GM21737 (cell line): ENCODE measurements around the gene SNTG2.

ENCODE experiments used
- ATAC-seq: cut with Tn5 transposase; IDR thresholded peaks from one replicate; pipeline ENCODE4 v1.9.1; 2021; ENCODE audit warnings: mild to moderate bottlenecking, moderate library complexity; ENCODE audit not compliant: unreplicated experiment

Gene SNTG2

DNA sequence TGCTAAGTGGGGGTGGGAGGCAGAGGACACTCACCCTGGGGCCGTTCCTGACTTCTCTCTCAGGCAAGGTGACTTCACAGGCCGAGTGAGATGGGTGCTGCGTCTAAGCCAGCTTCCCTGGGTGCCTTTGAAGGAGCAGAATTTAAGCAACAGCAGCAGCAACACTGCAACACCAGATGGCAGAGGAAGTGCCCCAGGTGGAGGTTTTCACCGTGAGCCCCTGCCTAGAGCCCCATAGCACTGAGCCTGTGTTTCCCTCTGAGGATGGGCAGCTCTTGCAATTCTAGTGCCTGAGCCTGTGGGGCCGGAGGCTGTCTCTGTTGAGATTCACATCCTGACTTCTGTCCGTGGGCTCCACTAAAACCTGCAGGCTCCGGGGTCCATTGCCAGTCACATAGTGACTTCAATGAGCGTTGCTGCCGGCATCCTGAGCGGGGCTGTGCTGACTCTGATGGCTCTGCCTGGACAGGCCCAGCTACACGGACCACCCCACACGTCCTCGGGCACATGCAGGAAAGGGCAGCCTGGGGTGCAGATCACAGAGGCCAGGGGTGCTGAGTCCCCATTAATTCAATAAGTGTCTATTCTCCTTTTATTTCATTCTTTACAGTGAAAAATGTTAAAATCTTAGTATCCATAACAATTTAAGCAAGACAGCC lies 218.8 kb downstream of the SNTG2 start:
- no peak for ATAC-seq

DNA sequence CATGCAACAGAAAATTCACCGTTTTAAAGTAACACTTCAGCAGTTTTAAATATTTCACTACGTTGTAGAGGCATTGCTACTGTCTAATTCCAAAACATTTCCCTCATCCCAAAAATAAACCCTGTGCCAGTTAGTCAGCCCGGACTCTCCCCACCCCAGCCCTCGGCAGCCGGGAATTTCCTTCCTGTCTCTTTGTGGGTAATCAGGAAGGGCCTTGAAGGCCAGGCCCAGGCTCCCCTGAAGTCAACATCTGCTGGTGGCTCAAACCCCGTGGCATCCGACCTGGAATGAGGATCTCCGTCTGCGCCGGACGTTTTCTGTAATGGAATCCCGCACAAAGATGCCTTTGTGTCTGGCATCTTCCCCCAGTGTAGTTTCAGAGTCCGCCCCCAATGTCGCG lies 219.6 kb downstream of the SNTG2 start:
- no peak for ATAC-seq

DNA sequence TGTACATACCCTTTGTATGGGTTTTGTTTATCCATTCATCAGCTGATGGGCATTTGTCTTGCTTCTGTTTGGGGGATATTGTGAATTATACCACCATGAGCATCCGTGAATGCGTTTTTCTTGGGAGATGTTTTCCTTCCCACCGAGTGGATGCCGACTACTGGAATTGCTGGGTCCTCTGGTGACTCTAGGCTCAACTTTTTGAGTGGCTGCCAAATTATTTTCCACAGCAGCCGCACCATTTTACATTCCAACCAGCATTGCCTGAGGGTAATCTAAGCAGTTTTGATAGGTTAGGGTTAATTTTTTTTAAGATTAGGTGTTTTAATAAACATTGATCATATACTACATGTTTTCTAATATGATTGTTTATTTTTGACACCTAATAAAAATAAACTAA lies 220.1 kb downstream of the SNTG2 start:
- ATAC-seq, result no peak

DNA sequence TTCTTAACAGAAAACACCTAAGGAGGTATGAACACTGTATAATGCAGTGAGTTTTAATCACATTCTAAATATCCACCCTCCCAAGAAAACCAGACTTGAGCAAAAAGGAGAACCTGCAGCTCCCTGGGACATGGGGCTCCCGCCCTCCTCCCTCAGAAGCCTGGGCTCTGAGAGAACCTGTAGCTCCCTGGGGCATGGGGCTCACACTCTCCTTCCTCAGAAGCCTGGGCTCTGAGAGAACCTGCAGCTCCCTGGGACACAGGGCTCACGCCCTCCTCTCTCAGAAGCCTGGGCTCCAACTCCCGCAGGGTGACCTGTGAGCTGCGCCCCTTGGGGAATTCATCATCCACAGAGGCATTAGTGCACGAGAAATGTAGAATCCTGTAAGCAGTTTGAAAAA lies 222.9 kb downstream of the SNTG2 start:
- ATAC-seq, result no peak

DNA sequence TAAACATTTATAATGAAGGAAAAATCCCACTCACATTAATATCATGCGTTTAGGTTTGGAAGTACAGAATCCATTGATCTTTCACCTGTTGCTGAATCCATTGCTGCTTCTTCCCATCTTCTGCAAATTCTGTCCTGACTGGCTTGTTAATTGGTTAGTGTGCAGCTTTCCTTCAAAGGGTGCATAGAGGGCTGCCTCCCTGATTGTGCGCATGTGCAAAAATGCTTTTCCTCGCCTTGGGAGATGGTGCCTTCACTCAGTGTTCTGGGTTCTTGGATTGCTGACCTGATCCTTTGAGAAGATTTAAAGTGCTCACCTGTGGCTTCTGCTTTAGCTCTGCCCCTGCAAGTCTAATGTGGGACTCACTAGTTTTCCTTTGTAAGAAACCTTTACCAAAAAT lies 231.2 kb downstream of the SNTG2 start:
- no peak for ATAC-seq

DNA sequence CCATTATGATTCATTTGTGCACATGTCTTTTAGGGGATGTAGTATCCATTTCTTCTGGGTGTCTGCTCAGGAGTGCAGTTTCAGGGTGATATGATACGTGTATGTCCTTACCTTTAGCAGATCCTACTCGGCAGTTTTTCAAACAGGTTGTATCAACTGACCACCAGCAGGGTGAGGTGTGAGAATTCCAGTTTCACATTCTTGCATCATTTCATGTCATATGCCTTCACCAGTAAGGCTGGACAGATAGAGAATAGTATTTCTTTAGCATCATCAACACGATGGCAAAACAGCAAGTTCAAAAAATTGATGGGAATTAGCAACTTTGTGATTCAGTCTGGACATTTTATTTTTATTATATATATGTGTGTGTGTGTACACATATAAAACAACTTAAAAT lies 232.7 kb downstream of the SNTG2 start:
- no peak for ATAC-seq

DNA sequence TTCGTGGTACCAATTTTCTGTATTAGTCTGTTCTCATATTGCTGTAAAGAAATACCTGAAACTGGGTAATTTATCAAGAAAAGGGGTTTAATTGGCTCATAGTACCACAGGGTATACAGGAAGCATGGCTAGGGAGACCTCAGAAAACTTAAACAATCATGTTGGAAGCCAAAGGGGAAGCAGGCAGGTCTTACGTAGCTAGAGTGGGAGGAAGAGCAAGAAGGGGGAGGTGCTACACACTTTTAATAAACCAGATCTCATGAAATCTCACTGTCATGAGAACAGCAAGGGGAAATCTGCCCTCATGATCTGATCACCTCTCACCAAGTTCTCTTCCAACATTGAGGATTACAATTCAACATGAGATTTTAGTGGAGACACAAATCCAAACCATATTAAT lies 235.8 kb downstream of the SNTG2 start:
- no peak for ATAC-seq

DNA sequence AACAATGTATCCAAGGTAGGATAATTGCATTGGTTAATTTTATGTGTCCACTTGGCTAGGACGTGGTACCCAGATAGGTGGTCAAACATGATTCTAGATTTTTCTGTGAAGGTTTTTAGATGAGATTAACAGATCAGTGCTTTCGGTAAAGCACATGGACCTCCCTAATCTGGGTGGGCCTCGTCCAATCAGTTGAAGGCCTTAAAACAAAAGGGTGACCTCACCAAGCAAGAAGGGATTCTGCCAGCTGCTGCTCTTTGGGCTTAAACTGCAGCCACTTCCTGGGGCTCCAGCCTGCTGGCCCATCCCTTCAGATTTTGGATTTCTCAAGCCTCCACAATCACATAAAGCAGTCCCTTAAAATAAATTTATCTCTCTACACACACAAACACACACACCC lies 236.5 kb downstream of the SNTG2 start:
- no peak for ATAC-seq

DNA sequence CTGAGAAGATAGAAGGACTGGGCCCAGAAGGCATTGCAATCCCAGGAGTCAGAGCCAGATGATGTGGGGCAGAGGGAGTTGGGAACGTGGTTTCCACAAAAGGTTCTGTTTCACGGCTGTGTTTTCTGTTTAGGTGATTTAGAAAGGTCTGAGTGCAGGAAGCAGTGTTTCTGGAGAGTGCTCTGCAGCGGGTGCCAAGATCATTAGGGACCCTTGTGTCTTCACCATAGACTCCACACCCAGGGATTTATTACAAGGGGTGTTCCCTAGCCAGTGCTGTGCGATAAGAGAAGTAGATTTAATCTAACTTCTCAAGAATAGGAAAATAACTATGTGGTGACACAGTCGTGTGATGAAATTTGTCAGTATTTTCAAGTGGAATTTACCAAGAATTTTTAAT lies 241.5 kb downstream of the SNTG2 start:
- ATAC-seq, result no peak

DNA sequence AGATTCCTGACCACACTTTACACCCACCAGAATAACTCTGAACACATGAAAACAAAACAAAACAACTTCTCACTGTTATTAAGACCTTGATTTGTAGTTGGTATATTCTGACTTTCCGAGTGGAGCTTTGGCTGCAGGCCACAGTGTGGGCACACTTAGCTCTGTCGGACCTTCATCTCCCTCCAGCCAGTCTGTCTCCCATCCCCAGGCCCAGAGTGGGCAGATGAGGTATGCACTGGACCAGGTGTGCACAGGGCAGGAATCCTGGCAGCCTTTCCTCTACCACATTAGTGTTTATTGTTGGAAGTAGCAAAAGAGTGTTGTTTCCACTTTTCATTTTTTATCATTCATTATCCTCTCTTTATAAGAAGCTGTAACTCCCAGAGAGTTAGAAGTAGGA lies 243.2 kb downstream of the SNTG2 start:
- ATAC-seq, result no peak

DNA sequence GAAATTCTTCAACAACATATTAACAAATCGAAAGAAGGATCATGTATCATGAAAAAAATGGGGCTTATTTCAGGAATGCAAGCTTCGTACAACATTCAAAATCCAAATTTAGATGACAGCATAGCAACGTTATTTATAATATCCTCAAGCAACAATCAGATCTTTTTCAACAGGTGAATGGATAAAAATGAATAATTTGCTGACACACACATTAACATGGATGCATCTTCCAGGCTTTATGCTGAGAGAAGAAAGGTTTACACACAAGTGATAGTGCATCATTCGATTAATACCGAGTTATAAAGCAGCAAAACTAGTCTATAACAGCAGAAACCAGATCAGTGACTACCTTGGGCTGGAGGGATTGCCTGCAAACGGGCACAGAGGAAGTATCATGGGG lies 253.1 kb downstream of the SNTG2 start:
- ATAC-seq, result no peak

DNA sequence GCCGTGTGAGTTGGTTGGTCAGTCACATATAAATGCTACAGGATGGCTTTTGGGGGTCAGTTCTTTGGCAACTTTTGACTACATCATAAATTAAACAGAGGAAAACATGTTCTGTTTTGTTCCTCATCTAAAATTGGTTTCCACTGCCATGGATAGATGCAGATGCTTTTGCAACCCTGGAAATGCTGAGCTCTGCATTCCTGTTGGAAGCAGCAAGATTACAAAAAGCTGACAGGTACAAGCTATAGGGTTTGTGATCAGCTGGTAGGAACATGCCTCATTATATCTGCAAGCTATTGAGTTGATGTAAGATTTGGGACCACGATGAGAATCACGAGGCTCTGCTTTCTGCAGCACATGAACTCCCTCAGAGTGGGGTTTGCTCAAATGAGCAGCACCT lies 255.2 kb downstream of the SNTG2 start:
- ATAC-seq, result no peak

DNA sequence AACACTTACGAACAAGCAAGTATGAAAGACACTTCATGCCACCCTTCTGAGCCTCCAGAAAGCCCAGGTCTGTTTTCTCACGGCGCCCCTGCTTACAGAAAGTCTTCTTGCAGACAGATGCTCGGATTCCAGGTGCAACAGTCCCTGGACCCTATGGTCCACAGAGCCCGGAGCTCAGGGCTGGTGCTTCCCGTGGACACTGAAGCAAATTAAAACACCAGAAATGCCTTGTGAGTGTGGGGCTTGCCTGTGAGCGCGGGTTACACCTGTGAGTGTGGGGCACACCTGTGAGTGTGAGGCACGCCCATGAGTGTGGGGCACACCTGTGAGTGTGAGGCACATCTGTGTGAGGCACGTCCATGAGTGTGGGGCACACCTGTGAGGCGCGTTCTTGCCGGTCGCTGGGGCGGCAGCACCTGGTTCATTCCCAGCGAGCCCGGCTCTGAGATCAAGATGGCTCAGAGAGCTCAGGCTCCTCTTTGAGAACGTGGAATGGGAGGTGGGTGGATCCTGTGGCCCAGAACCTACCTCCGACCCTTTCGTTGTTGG lies 257.4 kb downstream of the SNTG2 start:
- ATAC-seq, result no peak

DNA sequence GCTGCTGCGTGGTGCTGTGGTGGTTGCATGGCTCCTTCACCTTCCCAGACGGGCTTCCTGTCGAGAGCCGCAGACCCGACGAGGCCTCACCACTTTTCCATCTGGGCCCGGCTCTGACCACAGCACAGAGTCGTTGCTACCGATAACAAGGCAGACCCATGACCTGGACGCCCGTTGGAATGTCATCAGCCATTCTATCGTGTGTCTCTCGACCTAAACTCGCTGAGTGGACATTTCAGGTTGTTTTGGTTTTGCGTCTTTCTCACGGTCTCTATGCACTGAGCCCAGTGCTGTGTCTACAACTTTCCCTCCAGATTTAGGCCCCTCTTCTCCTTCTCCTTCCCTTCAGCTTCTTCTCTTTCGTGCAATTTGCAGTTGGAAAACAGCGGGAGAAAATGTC lies 257.9 kb downstream of the SNTG2 start:
- no peak for ATAC-seq

DNA sequence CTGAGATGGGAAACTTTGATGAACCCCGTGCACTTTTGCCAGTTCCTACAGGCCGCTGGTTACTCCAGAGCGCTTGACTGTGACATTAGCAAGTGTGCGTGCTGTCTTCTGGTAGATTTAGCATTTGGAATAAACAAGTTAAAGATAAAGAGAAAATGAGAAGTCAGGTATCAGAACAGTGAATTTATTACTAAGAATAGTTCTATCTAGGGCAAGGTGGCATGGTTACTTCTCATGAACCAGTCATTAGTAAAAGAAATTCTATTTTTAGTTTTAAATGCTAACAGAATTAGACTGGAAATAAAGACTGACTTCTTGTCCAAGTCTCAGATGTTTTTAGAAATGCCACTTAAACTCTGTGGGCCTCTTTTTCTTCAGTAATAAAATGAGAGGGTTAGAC lies 258.6 kb downstream of the SNTG2 start:
- ATAC-seq, result no peak

DNA sequence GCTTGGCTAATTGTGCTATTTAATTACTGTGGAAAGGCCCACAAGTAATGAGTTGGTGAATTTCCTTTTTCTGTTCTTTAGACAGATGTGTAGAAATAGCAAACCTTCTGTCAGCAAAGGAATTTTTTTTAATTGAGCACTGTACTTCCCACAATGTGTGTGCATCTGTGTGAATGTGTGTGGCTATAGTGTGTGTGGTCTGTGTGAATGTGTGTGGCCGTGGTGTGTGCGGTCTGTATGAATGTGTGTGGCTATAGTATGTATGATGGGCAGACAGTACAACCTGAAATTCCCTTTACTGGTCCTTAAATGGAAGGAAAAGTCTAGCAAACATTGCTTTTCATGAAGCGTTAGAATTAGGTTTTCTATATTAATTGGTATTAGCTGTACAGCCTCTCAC lies 259.1 kb downstream of the SNTG2 start:
- no peak for ATAC-seq

DNA sequence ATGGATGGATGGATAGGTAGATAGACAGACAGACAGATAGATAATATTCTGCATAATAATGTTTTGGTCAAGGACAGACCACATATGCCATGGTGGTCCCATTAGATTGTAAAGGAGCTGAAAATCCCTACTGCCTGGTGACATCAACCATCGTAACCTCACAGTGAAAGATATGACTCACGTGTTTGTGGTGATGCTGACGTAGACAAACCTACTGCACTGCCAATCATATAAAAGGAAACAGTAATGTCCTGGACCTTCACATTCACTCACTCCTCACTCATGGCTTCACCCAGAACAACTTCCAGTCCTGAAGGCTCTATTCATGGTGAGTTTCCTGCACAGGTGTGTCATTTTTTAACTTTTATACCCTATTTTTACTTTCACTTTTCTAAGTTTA lies 259.7 kb downstream of the SNTG2 start:
- no peak for ATAC-seq

DNA sequence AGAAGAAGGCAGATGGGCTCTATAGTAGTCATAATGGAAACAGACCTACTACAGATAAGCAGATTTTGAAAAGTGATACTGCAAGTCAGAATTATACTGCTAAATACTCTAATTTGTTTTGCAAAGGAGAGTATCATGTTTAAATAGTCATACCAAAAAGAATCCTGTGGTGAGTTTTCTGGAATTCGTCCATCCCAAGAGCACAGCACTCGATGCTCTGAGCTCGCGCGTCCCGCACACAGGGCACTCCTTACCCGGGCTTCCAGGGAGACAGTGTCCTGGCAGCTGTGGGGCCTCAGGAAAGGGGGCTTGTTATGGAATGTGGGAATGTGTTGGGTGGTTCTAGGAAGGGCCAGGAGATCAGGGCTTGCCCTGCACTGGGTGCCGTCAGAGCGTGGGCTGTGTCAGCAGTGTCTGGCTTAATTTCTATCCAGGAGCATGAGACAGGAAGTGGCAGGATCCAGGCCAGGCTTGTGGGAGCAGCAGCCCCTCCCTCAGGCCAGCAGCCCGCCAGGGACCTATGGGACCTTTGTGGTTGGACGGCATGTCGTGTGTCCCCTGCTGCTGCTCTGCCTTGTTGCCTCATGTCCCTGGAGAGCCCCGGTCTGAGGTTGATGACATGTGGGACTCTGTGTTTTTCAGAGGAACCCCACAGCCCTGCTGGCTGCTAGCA lies 269.4 kb downstream of the SNTG2 start:
- no peak for ATAC-seq

DNA sequence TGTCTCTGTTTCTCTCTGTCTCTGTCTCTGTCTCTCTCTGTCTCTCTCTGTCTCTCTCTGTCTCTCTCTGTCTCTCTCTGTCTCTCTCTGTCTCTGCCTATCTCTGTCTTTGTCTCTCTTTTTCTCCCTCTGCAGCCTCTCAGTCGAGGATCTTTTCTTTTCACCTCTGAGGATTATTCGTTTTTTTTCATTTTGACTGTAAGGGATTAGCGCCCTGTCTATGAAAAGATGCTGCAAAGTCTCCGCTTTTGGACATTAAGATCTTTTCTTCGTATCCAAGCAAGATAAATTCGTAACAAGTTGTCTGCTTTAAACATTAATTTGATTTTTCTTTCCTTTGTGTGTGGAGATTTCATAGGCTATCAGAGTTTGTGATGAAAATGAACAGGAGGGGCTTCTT lies 271.4 kb downstream of the SNTG2 start:
- ATAC-seq, result no peak

DNA sequence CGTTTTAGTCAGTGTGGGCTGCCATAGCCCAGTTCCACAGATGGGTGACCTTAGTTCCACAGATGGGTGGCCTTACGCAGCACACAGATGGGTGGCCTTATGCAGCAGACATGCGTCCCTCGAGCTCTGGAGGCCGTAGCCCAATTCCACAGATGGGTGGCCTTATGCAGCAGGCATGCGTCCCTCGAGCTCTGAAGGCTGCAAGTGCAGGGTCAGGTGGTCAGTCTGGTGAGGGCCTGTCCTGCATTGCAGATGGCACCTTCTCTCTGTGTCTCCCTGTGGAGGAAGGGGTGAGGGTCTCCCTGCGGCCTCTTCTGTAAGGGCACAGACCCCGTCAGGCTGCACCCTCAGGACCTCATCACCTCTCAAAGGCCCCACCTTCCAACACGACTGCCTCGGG lies 273.1 kb downstream of the SNTG2 start:
- ATAC-seq, result no peak

DNA sequence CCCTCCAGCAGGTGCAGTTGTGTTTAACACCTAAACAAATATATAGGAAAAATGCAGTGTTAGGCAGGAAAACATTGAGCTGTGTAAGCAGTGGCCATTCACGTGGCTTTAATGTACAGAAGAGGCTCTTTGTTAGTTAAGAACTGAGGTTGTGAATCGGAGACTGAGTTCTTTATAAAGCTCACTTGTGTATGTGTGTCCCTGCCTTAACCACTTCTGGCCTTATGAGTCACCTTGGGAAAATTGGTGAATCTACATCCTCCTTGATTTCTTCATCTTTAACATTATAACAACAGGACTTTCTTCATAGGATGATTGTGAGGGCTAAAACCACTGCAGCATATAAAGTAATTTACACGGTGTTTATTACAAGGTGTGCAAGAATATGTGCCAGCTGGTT lies 274.3 kb downstream of the SNTG2 start:
- ATAC-seq, result no peak

DNA sequence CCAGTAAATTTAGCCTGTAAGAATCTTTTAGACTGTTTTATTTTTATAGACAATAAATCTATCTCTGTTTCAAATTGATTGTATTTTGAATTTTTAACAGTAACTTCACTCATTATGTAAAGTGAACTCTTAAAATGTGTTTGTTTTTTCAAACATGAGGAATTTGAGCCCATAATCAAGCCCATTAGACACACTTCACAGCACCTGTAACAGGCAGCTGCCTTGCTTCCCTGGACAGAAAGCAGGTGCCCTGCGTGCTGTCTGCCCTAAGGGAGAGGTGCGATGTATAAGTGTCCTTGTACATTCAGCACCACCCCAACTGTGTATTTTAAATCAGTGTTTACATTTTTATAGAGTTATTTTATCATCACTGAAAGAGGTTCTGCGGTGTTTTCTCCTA lies 276.1 kb downstream of the SNTG2 start:
- ATAC-seq, result no peak
